Sigmoid colon (tissue), 4 donors: ENCODE measurements around the gene CASP3.

ENCODE experiments used
- EP300 ChIP-seq, 4 donors: sonication (generic); formaldehyde crosslinking; IDR thresholded peaks; one replicate each; pipeline ENCODE4 v1.6.1; 2017; ENCODE audit warnings: antibody characterized with exemption in 4 of 4
- POLR2A ChIP-seq, 2 donors: fragments of 450-650 bp; IDR thresholded peaks; one replicate each; pipeline ENCODE4 v1.6.1; 2016; ENCODE audit warnings: antibody characterized with exemption in 2 of 2, mild to moderate bottlenecking in 2 of 2, moderate library complexity in 2 of 2
- POLR2AphosphoS5 ChIP-seq, 4 donors: sonication (generic); formaldehyde crosslinking; IDR thresholded peaks; one replicate each; pipeline ENCODE4 v1.6.1; 2017; ENCODE audit warnings: antibody characterized with exemption in 4 of 4
- TF ChIP-seq, protein P1 (sequence below), 4 experiments: fragments of 450-650 bp in 3 of 4; fragments of 200-600 bp in 1 of 4; IDR thresholded peaks; one replicate each; pipeline ENCODE4 v1.5.1; 2016 to 2019; ENCODE audit warnings: antibody characterized with exemption in 4 of 4, mild to moderate bottlenecking in 3 of 4, moderate library complexity in 2 of 4

GRCh38 chr4:184653650-184654049 is 4.4 kb upstream of the CASP3 start:
- TF ChIP-seq POLR2AphosphoS5 (IDR thresholded peaks at IDR 0.05) (no peak), POLR2A (IDR thresholded peaks at IDR 0.05) (no peak), EP300 (IDR thresholded peaks at IDR 0.05) (no peak)
- TF ChIP-seq, protein P1, sequence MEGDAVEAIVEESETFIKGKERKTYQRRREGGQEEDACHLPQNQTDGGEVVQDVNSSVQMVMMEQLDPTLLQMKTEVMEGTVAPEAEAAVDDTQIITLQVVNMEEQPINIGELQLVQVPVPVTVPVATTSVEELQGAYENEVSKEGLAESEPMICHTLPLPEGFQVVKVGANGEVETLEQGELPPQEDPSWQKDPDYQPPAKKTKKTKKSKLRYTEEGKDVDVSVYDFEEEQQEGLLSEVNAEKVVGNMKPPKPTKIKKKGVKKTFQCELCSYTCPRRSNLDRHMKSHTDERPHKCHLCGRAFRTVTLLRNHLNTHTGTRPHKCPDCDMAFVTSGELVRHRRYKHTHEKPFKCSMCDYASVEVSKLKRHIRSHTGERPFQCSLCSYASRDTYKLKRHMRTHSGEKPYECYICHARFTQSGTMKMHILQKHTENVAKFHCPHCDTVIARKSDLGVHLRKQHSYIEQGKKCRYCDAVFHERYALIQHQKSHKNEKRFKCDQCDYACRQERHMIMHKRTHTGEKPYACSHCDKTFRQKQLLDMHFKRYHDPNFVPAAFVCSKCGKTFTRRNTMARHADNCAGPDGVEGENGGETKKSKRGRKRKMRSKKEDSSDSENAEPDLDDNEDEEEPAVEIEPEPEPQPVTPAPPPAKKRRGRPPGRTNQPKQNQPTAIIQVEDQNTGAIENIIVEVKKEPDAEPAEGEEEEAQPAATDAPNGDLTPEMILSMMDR (IDR thresholded peaks at IDR 0.05): no peak
